ENCODE results near the gene SRRM3. TPM values are rescaled to one million over a fixed set of nuclear protein-coding genes. Genes with fewer than 3 reads are reported as not detected.
"Not testable (repeated sequence)": the region's sequence is repeated elsewhere in the genome, so short reads cannot be mapped to it uniquely, and the experiment has no call there.

SRRM3 gene
- total RNA-seq, 2 donors from 2014 or later, result 4.1 to 5.0 TPM

DNA sequence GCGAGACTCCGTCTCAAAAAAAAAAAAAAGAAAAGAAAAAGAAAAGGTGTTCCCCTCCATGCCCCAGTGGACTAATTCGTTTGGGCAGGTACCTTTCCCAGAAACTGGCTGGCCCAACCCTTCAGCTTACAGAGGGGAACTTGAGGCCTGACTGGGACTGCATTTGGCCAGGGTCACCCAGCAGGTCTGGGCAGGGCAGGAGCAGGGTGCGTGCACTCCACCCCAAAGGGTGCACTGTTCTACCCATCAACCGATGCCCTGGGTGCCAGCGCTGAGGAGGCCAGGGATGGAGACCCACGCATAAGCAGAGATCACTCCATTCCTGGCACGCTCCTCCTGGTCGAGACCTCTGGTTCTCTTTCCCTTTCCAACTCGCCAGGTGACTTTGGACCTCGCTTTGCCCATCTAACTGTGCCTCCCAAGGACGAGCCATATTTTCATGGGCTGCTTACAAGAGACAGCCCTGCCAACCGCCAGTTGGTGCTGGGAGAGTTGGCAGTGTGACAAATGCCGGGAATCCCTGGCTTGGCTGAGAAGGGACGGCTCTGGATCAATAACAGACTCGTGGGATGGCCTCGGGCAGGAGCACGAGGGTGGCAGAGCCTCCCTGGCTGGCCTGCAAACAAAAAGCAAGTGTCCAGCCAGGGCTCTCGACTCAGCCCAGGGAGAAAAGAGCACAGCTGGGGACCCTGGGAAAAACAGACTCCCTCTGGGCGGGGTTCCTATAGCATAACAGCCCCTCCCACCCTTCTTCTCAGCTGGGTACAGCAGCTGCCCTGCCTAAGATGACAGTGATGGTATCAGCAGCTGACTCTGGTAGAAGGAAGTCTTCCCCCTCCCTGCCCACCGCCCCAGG lies 108.6 kb downstream of the SRRM3 start:
- Mint-ChIP-seq H3K4me3 (no peak overlapping the region), H3K9me3 (peaks cover 10% of the 10 kb centered on the region), H3K36me3 (ENCODE audit: low read depth) (no peaks in the 10 kb centered on the region), H3K27ac (no peak overlapping the region), H3K4me1 (peaks cover 11% of the 10 kb centered on the region), H3K27me3 (ENCODE audit: insufficient read depth) (no peaks in the 10 kb centered on the region)
- Histone ChIP-seq H3K36me3 (ENCODE audit: control insufficient read depth, insufficient read depth, low read length) (no peaks in the 10 kb centered on the region), H3K9me3 (ENCODE audit: control insufficient read depth, low read length) (no peaks in the 10 kb centered on the region), H3K4me3 (ENCODE audit: low read length) (no peak overlapping the region), H3K4me1 (ENCODE audit: control insufficient read depth, insufficient read depth, low read length) (no peaks in the 10 kb centered on the region), H3K9ac (ENCODE audit: extremely low read depth, low read length, poor library complexity, severe bottlenecking) (no peak overlapping the region), H3K27me3 (ENCODE audit: control insufficient read depth, insufficient read depth, low read length, poor library complexity, severe bottlenecking) (no peaks in the 10 kb centered on the region), H3K27ac (ENCODE audit: low read depth, low read length) (peak overlapping the region; percentile 78)
- 78 to 84% methylated on average over 13 to 21 of the region's 21 CpGs for WGBS, 2 experiments (ENCODE audit: insufficient coverage in 1 of 2, insufficient read length in 1 of 2)
- DNase-seq, result no peak
- TF ChIP-seq, protein P1, sequence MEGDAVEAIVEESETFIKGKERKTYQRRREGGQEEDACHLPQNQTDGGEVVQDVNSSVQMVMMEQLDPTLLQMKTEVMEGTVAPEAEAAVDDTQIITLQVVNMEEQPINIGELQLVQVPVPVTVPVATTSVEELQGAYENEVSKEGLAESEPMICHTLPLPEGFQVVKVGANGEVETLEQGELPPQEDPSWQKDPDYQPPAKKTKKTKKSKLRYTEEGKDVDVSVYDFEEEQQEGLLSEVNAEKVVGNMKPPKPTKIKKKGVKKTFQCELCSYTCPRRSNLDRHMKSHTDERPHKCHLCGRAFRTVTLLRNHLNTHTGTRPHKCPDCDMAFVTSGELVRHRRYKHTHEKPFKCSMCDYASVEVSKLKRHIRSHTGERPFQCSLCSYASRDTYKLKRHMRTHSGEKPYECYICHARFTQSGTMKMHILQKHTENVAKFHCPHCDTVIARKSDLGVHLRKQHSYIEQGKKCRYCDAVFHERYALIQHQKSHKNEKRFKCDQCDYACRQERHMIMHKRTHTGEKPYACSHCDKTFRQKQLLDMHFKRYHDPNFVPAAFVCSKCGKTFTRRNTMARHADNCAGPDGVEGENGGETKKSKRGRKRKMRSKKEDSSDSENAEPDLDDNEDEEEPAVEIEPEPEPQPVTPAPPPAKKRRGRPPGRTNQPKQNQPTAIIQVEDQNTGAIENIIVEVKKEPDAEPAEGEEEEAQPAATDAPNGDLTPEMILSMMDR (conservative IDR thresholded peaks at IDR 0.05), result no peak

DNA sequence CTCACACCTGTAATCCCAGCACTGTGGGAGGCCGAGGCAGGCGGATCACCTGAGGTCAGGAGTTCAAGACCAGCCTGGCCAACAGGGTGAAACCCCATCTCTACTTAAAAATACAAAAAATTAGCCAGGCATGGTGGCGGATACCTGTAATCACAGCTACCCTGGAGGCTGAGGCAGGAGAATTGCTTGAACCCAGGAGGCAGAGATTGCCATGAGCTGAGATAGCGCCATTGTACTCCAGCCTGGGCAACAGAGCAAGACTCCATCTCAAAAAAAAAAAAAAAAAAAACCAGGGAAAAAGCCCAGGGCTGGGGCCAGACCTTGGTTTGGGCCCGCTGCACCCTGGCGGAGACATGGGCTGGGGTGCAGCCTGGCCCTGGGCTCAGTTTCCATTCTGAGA lies 110.1 kb downstream of the SRRM3 start:
- 80 to 95% methylated on average over 2 to 6 of the region's 6 CpGs for WGBS, 2 experiments (ENCODE audit: insufficient coverage in 1 of 2, insufficient read length in 1 of 2)
- H3K9me3 Mint-ChIP-seq, result peaks cover 10% of the 10 kb centered on the region
- not testable (repeated sequence) for H3K27ac ChIP-seq (ENCODE audit: low read depth, low read length); H3K27me3 Mint-ChIP-seq (ENCODE audit: insufficient read depth); H3K27me3 ChIP-seq (ENCODE audit: control insufficient read depth, insufficient read depth, low read length, poor library complexity, severe bottlenecking); H3K9ac ChIP-seq (ENCODE audit: extremely low read depth, low read length, poor library complexity, severe bottlenecking); H3K4me3 Mint-ChIP-seq; DNase-seq; H3K4me1 Mint-ChIP-seq; H3K4me1 ChIP-seq (ENCODE audit: control insufficient read depth, insufficient read depth, low read length); H3K36me3 Mint-ChIP-seq (ENCODE audit: low read depth); H3K4me3 ChIP-seq (ENCODE audit: low read length); H3K36me3 ChIP-seq (ENCODE audit: control insufficient read depth, insufficient read depth, low read length); H3K27ac Mint-ChIP-seq; H3K9me3 ChIP-seq (ENCODE audit: control insufficient read depth, low read length)

DNA sequence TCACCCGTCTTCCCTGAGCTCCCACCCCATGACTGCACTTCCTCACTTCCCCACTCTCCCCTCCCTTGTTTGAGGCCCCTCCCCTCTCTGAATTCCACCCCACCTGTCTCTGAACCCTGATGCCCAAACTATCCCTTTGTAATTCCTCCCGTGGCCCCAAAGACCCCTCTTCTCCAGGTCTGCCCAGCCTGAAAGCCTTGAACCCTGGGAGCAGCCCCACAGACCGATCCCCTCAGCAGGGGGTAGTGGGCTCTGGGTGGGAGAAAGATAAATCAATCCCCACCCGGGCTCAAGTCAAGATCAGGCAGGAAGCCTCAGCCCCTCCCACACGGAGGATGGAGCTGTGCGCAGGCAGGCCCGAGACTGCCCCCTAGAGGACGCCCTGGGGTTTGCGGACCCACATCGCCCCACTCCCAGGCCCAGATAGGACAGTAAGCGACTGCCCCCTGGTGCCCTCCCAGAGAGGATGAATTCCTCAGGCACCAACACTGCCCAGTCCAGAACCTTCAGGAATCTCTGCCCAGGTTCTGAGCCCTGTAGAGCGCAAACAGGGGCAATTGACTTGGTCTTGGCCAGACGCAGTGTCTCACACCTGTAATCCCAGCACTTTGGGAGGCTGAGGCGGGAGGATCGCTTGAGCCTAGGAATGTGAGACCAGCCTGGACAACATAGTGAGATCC lies 112.5 kb downstream of the SRRM3 start:
- Histone ChIP-seq H3K4me1 (ENCODE audit: control insufficient read depth, insufficient read depth, low read length) (no peaks in the 10 kb centered on the region), H3K9me3 (ENCODE audit: control insufficient read depth, low read length) (no peaks in the 10 kb centered on the region), H3K9ac (ENCODE audit: extremely low read depth, low read length, poor library complexity, severe bottlenecking) (no peak overlapping the region), H3K27ac (ENCODE audit: low read depth, low read length) (no peak overlapping the region), H3K4me3 (ENCODE audit: low read length) (no peak overlapping the region), H3K36me3 (ENCODE audit: control insufficient read depth, insufficient read depth, low read length) (no peaks in the 10 kb centered on the region), H3K27me3 (ENCODE audit: control insufficient read depth, insufficient read depth, low read length, poor library complexity, severe bottlenecking) (no peaks in the 10 kb centered on the region)
- H3K36me3 Mint-ChIP-seq (ENCODE audit: low read depth), result no peaks in the 10 kb centered on the region
- TF ChIP-seq, protein P1 (conservative IDR thresholded peaks at IDR 0.05), result peak; percentile 100
- H3K4me3 Mint-ChIP-seq, result peak overlapping the region; percentile 51
- DNase-seq, result peak; percentile 99
- no peaks in the 10 kb centered on the region for H3K27me3 Mint-ChIP-seq (ENCODE audit: insufficient read depth)
- H3K27ac Mint-ChIP-seq, result peak overlapping the region; percentile 85
- 0 to 12% methylated on average over 3 to 15 of the region's 15 CpGs for WGBS, 2 experiments (ENCODE audit: insufficient coverage in 1 of 2, insufficient read length in 1 of 2)
- peaks cover 17% of the 10 kb centered on the region for H3K4me1 Mint-ChIP-seq
- H3K9me3 Mint-ChIP-seq, result peaks cover 6% of the 10 kb centered on the region

- not testable (repeated sequence) for DNase-seq; H3K36me3 ChIP-seq (ENCODE audit: control insufficient read depth, insufficient read depth, low read length); H3K27ac ChIP-seq (ENCODE audit: low read depth, low read length); H3K9me3 ChIP-seq (ENCODE audit: control insufficient read depth, low read length); H3K27ac Mint-ChIP-seq; H3K27me3 Mint-ChIP-seq (ENCODE audit: insufficient read depth); H3K9ac ChIP-seq (ENCODE audit: extremely low read depth, low read length, poor library complexity, severe bottlenecking); H3K27me3 ChIP-seq (ENCODE audit: control insufficient read depth, insufficient read depth, low read length, poor library complexity, severe bottlenecking); H3K4me3 Mint-ChIP-seq; H3K36me3 Mint-ChIP-seq (ENCODE audit: low read depth); H3K4me3 ChIP-seq (ENCODE audit: low read length); H3K9me3 Mint-ChIP-seq; H3K4me1 ChIP-seq (ENCODE audit: control insufficient read depth, insufficient read depth, low read length)
- peaks cover 17% of the 10 kb centered on the region for H3K4me1 Mint-ChIP-seq
- 88 to 93% methylated on average over 3 to 5 of the region's 6 CpGs for WGBS, 2 experiments (ENCODE audit: insufficient coverage in 1 of 2, insufficient read length in 1 of 2)
Observed at GRCh38 chr7:76314740-76315139, 113.0 kb downstream of the SRRM3 start.

Measured in endodermal cell (in vitro differentiated cells).